ENCODE results near the gene HERC6. TPM values are rescaled to one million over a fixed set of nuclear protein-coding genes. Genes with fewer than 3 reads are reported as not detected.

HERC6 gene
- total RNA-seq, 1 donor from 2014 or later, result 32.7 TPM

GRCh38 chr4:88415982-88416381 is 37.3 kb downstream of the HERC6 start:
- Histone ChIP-seq H3K36me3 (peaks cover 0 to 3% of the 10 kb centered on the region in 2 donors), H3K27me3 (no peaks in the 10 kb centered on the region), H3K4me3 (no peak overlapping the region), H3K27ac (no peak overlapping the region), H3K9me3 (no peaks in the 10 kb centered on the region), H3K4me1 (no peaks in the 10 kb centered on the region)
- DNase-seq (ENCODE audit: low spot score in 2 of 2), result no peak
- TF ChIP-seq, protein P1, sequence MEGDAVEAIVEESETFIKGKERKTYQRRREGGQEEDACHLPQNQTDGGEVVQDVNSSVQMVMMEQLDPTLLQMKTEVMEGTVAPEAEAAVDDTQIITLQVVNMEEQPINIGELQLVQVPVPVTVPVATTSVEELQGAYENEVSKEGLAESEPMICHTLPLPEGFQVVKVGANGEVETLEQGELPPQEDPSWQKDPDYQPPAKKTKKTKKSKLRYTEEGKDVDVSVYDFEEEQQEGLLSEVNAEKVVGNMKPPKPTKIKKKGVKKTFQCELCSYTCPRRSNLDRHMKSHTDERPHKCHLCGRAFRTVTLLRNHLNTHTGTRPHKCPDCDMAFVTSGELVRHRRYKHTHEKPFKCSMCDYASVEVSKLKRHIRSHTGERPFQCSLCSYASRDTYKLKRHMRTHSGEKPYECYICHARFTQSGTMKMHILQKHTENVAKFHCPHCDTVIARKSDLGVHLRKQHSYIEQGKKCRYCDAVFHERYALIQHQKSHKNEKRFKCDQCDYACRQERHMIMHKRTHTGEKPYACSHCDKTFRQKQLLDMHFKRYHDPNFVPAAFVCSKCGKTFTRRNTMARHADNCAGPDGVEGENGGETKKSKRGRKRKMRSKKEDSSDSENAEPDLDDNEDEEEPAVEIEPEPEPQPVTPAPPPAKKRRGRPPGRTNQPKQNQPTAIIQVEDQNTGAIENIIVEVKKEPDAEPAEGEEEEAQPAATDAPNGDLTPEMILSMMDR (IDR thresholded peaks at IDR 0.05), result no peak
- intact Hi-C loops (cut with DNase I), result no loop called here

GRCh38 chr4:88418411-88418810 is 39.8 kb downstream of the HERC6 start:
- Histone ChIP-seq H3K36me3 (no peaks in the 10 kb centered on the region), H3K27ac (no peak overlapping the region)

DNA sequence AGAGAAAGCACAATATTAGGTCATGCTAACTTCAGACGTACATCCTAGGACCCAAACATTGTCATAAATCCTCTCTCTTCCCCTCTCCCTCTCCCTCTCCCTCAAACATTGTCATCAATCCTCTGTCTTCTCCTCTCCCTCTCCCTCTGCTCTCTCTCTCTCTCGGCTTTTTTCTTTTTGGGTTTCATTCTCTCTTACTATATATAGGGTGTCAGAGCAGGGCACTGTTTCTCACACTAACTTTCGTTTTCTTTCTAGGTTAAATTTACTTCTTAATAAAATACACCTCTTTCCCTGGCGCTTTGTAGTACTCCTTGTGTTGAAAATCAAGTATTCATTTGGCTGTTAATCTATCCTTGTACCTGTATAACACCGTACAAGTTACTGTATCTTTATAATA is 41.2 kb downstream of the HERC6 start:
- no peaks in the 10 kb centered on the region for H3K9me3 ChIP-seq
- no peak overlapping the region for H3K27ac ChIP-seq
- no peaks in the 10 kb centered on the region for H3K36me3 ChIP-seq
- no peaks in the 10 kb centered on the region for H3K4me1 ChIP-seq
- peak overlapping the region in 1 of 2 donors; percentile 29 for H3K4me3 ChIP-seq
- intact Hi-C loops (cut with DNase I), result no loop called here
- TF ChIP-seq, protein P1 (IDR thresholded peaks at IDR 0.05), result no peak
- no peak for DNase-seq (ENCODE audit: low spot score in 2 of 2)
- no peaks in the 10 kb centered on the region for H3K27me3 ChIP-seq

More at GRCh38 chr4:88418411-88418810, 39.8 kb downstream of the HERC6 start:
- intact Hi-C loops (cut with DNase I), result no loop called here
- Histone ChIP-seq H3K9me3 (no peaks in the 10 kb centered on the region), H3K27me3 (no peaks in the 10 kb centered on the region), H3K4me3 (no peak overlapping the region), H3K4me1 (no peaks in the 10 kb centered on the region)
- DNase-seq (ENCODE audit: low spot score in 2 of 2), result no peak
- TF ChIP-seq, protein P1 (IDR thresholded peaks at IDR 0.05), result no peak

DNA sequence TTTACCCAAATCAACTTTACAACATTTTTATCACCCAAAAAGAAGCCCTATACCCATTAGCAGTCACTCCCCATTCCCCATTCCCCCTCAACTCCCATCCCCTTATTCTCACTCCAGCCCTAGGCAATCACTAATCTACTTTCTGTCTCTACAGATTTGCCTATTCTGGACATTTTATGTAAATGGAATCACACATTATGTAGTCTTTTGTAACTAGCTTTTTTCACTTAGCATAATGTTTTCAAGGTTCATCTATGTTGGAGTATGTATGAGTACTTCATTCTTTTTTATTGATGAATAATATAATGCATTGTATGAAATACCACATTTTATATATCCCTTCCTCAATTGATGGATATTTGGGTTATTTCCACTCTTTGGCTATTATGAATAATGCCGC is 42.2 kb downstream of the HERC6 start:
- no peak for DNase-seq (ENCODE audit: low spot score in 2 of 2)
- Histone ChIP-seq H3K4me3 (no peak overlapping the region), H3K9me3 (no peaks in the 10 kb centered on the region), H3K36me3 (no peaks in the 10 kb centered on the region), H3K27me3 (no peaks in the 10 kb centered on the region), H3K4me1 (no peaks in the 10 kb centered on the region), H3K27ac (no peak overlapping the region)
- TF ChIP-seq, protein P1 (IDR thresholded peaks at IDR 0.05), result no peak
- intact Hi-C loops (cut with DNase I), result no loop called here

DNA sequence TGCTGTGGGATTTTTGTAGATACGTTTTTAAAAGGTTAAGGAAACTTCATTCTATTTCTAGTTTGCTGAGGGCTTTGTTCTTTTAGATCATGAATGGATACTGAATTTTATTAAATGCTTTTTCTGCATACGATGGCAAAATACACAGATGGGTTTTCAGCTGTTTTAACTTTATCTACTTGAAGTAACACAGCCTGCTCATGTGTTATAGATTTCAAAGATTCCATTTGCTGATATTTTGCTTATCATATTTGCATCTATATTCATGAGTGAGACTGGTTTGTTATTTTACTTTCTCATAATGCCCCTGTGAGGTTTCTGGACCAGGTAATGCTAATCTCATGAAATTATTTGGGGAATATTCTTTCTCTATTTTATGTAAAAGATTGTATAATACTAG is 43.8 kb downstream of the HERC6 start:
- Histone ChIP-seq H3K27ac (no peak overlapping the region), H3K4me3 (no peak overlapping the region), H3K4me1 (no peaks in the 10 kb centered on the region), H3K36me3 (no peaks in the 10 kb centered on the region), H3K27me3 (no peaks in the 10 kb centered on the region), H3K9me3 (no peaks in the 10 kb centered on the region)
- TF ChIP-seq, protein P1 (IDR thresholded peaks at IDR 0.05), result no peak
- intact Hi-C loops (cut with DNase I), result no loop called here
- no peak for DNase-seq (ENCODE audit: low spot score in 2 of 2)

DNA sequence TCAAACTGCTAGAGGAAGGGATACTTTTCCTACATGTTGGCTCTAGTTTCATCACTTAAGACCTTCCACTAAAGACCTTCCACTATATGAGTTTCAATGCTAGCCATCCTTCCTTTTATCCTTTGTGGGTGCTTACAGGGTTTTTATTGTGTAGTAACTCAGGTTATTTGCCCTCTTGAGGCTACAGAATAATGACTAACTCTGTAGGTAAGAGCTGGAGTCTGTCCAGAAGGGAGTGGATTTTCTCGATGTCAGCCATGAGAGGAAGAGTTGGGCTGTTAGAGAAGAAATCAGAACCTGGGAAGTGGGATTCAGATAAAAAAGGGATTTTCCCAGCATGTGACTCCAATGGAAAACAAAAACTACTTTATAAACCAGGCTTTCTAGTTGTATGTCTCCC is 50.7 kb downstream of the HERC6 start:
- no peaks in the 10 kb centered on the region for H3K9me3 ChIP-seq
- peaks cover 6 to 17% of the 10 kb centered on the region in 2 donors for H3K36me3 ChIP-seq
- H3K27me3 ChIP-seq, result no peaks in the 10 kb centered on the region
- no peak overlapping the region for H3K27ac ChIP-seq
- no peaks in the 10 kb centered on the region for H3K4me1 ChIP-seq
- no peak overlapping the region for H3K4me3 ChIP-seq
- no peak for DNase-seq (ENCODE audit: low spot score in 2 of 2)
- intact Hi-C loops (cut with DNase I), result no loop called here
- TF ChIP-seq, protein P1 (IDR thresholded peaks at IDR 0.05), result no peak
